Vagina (tissue), 2 donors: ENCODE measurements around the gene FLACC1. TPM values are rescaled to one million over a fixed set of nuclear protein-coding genes. Genes with fewer than 3 reads are reported as not detected.
A peak's percentile ranks its signal among the peaks of the same experiment; 100 is the strongest.

ENCODE experiments used
- DNase-seq, 2 donors: peaks; one replicate each; pipeline ENCODE4 v3.0.0-alpha.2; 2017; ENCODE audit errors: extremely low spot score in 2 of 2
- H3K27ac ChIP-seq: fragments of 200-600 bp; sonication (generic); one replicate; pipeline ENCODE4 v1.5.1; 2019
- H3K27me3 ChIP-seq: fragments of 200-600 bp; sonication (generic); one replicate; pipeline ENCODE4 v1.5.1; 2019
- H3K36me3 ChIP-seq, 2 donors: fragments of 200-600 bp; sonication (generic); one replicate each; pipeline ENCODE4 v1.5.1; 2017 to 2019
- H3K4me1 ChIP-seq: fragments of 200-600 bp; sonication (generic); one replicate; pipeline ENCODE4 v1.5.1; 2019
- H3K4me3 ChIP-seq, 2 donors: fragments of 200-600 bp; sonication (generic); 1 replicate in 1 of 2; 2 replicates in 1 of 2; pipeline ENCODE4 v1.5.1; 2016 to 2019
- H3K9me3 ChIP-seq: fragments of 200-600 bp; sonication (generic); one replicate; pipeline ENCODE4 v1.5.1; 2019
- CTCF ChIP-seq, 3 experiments: fragments of 450-650 bp in 2 of 3; fragments of 200-600 bp in 1 of 3; sonication (generic) in 1 of 3; IDR thresholded peaks; one replicate each; pipeline ENCODE4 v1.5.1; 2017 to 2019; ENCODE audit warnings: antibody characterized with exemption in 3 of 3, mild to moderate bottlenecking in 2 of 3, moderate library complexity in 2 of 3
- POLR2A ChIP-seq, 2 donors: fragments of 450-650 bp; IDR thresholded peaks; one replicate each; pipeline ENCODE4 v1.6.1; 2017; ENCODE audit warnings: antibody characterized with exemption in 2 of 2, mild to moderate bottlenecking in 2 of 2, moderate library complexity in 2 of 2
- POLR2AphosphoS5 ChIP-seq, 2 donors: sonication (generic); formaldehyde crosslinking; IDR thresholded peaks; one replicate each; pipeline ENCODE4 v1.9.0; 2017; ENCODE audit warnings: antibody characterized with exemption in 2 of 2, mild to moderate bottlenecking in 2 of 2, low read depth in 1 of 2; ENCODE audit not compliant: insufficient read depth in 1 of 2
- intact Hi-C: fragments of 100-400 bp; cut with DNase I; formaldehyde crosslinking; loops from one replicate; pipeline ENCODE4 v1.15.1; 2023
- total RNA-seq: library from RNA; depleted of rRNA; stranded (reverse); fragments of >200 nt; gene quantifications from one replicate; pipeline ENCODE4 v1.2.3, GENCODE V29; 2016

The FLACC1 gene
- total RNA-seq, 1 donor from 2014 or later = 0.74 TPM

- DNase-seq = no peak
- intact Hi-C loops = loop anchor here (10.0 kb wide), 1 partner anchor 129 kb away; no protein-coding TSS in a partner anchor
- Histone ChIP-seq H3K4me3 (no peak overlapping the region), H3K4me1 (no peaks in the 10 kb centered on the region), H3K36me3 (no peaks in the 10 kb centered on the region), H3K27me3 (no peaks in the 10 kb centered on the region), H3K27ac (no peak overlapping the region), H3K9me3 (no peaks in the 10 kb centered on the region)
- peak; percentile 26 to 59 (median 35) for TF ChIP-seq CTCF (IDR thresholded peaks at IDR 0.05)
- TF ChIP-seq POLR2AphosphoS5 (IDR thresholded peaks at IDR 0.05; ENCODE audit: insufficient read depth in 1 of 2, low read depth in 1 of 2) = no peak
- no peak for TF ChIP-seq POLR2A (IDR thresholded peaks at IDR 0.05)
Measured at GRCh38 chr2:201363857-201364560, 6.9 kb upstream of the FLACC1 start.

- no peaks in the 10 kb centered on the region for H3K9me3 ChIP-seq
- intact Hi-C loops = loop anchor here (10.0 kb wide), 1 partner anchor 128 kb away; no protein-coding TSS in a partner anchor
- H3K36me3 ChIP-seq = no peaks in the 10 kb centered on the region
- H3K27me3 ChIP-seq = no peaks in the 10 kb centered on the region
- H3K27ac ChIP-seq = no peak overlapping the region
- no peak for DNase-seq
- no peak overlapping the region for H3K4me3 ChIP-seq
- TF ChIP-seq POLR2A (IDR thresholded peaks at IDR 0.05) = no peak
- TF ChIP-seq POLR2AphosphoS5 (IDR thresholded peaks at IDR 0.05; ENCODE audit: insufficient read depth in 1 of 2, low read depth in 1 of 2) = no peak
- TF ChIP-seq CTCF (IDR thresholded peaks at IDR 0.05) = no peak
- H3K4me1 ChIP-seq = no peaks in the 10 kb centered on the region
Measured at GRCh38 chr2:201362396-201362795, 5.3 kb upstream of the FLACC1 start.

GRCh38 chr2:201361078-201361733 lies 4.1 kb upstream of the FLACC1 start:
- Histone ChIP-seq H3K27ac (no peak overlapping the region), H3K4me1 (no peaks in the 10 kb centered on the region), H3K27me3 (no peaks in the 10 kb centered on the region), H3K9me3 (no peaks in the 10 kb centered on the region), H3K36me3 (no peaks in the 10 kb centered on the region), H3K4me3 (no peak overlapping the region)
- no peak for TF ChIP-seq CTCF (IDR thresholded peaks at IDR 0.05)
- no peak for TF ChIP-seq POLR2A (IDR thresholded peaks at IDR 0.05)
- TF ChIP-seq POLR2AphosphoS5 (IDR thresholded peaks at IDR 0.05; ENCODE audit: insufficient read depth in 1 of 2, low read depth in 1 of 2) = no peak
- intact Hi-C loops = loop anchor here (10.0 kb wide), 1 partner anchor 126 kb away; no protein-coding TSS in a partner anchor
- no peak for DNase-seq

GRCh38 chr2:201360256-201360655 lies 3.1 kb upstream of the FLACC1 start:
- no peaks in the 10 kb centered on the region for H3K36me3 ChIP-seq
- intact Hi-C loops = loop anchor here (10.0 kb wide), 1 partner anchor 125 kb away; no protein-coding TSS in a partner anchor
- H3K4me3 ChIP-seq = no peak overlapping the region
- TF ChIP-seq POLR2A (IDR thresholded peaks at IDR 0.05) (no peak), CTCF (IDR thresholded peaks at IDR 0.05) (no peak), POLR2AphosphoS5 (IDR thresholded peaks at IDR 0.05; ENCODE audit: insufficient read depth in 1 of 2, low read depth in 1 of 2) (no peak)
- no peak overlapping the region for H3K27ac ChIP-seq
- no peak for DNase-seq
- H3K27me3 ChIP-seq = no peaks in the 10 kb centered on the region
- H3K4me1 ChIP-seq = no peaks in the 10 kb centered on the region
- H3K9me3 ChIP-seq = no peaks in the 10 kb centered on the region

GRCh38 chr2:201358684-201359083 lies 1.5 kb upstream of the FLACC1 start:
- TF ChIP-seq POLR2A (IDR thresholded peaks at IDR 0.05) = no peak
- no peak for TF ChIP-seq POLR2AphosphoS5 (IDR thresholded peaks at IDR 0.05; ENCODE audit: insufficient read depth in 1 of 2, low read depth in 1 of 2)
- Histone ChIP-seq H3K27ac (no peak overlapping the region), H3K27me3 (no peaks in the 10 kb centered on the region)

More at GRCh38 chr2:201358684-201359083, 1.5 kb upstream of the FLACC1 start:
- DNase-seq = no peak
- no peaks in the 10 kb centered on the region for H3K36me3 ChIP-seq
- no peaks in the 10 kb centered on the region for H3K4me1 ChIP-seq
- intact Hi-C loops = no loop called here
- no peaks in the 10 kb centered on the region for H3K9me3 ChIP-seq
- no peak overlapping the region for H3K4me3 ChIP-seq
